PFSK-1 (cell line): ENCODE results near the gene AOPEP.

Source experiments
- FOXP2 ChIP-seq: optimal IDR thresholded peaks from 2 replicates; pipeline ENCODE3; 2011; ENCODE audit warnings: borderline replicate concordance, control low read depth, inconsistent platforms; ENCODE audit not compliant: insufficient read depth; ENCODE audit errors: extremely low read length, extremely low read depth
- POLR2AphosphoS5 ChIP-seq: IDR thresholded peaks from 2 replicates; pipeline ENCODE4 v1.6.1; 2012; ENCODE audit warnings: low read depth, mild to moderate bottlenecking, control low read depth, low read length, moderate library complexity
- REST ChIP-seq, 2 experiments: IDR thresholded peaks; 2 replicates each; pipeline versions ENCODE4 v1.6.1 to v1.8.0; 2011 to 2012; ENCODE audit warnings: low read depth in 2 of 2, low read length in 2 of 2, control low read depth in 1 of 2, inconsistent platforms in 1 of 2, mild to moderate bottlenecking in 1 of 2, moderate library complexity in 1 of 2; ENCODE audit not compliant: insufficient read depth in 1 of 2
- SIN3A ChIP-seq: IDR thresholded peaks from 2 replicates; pipeline ENCODE4 v1.6.1; 2012; ENCODE audit warnings: mild to moderate bottlenecking, low read length, moderate library complexity, borderline replicate concordance; ENCODE audit not compliant: insufficient read depth
- TAF1 ChIP-seq: IDR thresholded peaks from 2 replicates; pipeline ENCODE4 v1.6.1; 2012; ENCODE audit warnings: low read length, control low read depth, borderline replicate concordance; ENCODE audit not compliant: insufficient read depth

The AOPEP gene

GRCh38 chr9:94713436-94714215, 12.9 kb upstream of the AOPEP start:
- TF ChIP-seq FOXP2, result no peak
- TF ChIP-seq TAF1, result no peak
- TF ChIP-seq SIN3A, result no peak
- no peak for TF ChIP-seq REST (IDR thresholded peaks at IDR 0.05; ENCODE audit: insufficient read depth in 1 of 2, low read depth in 2 of 2, low read length in 2 of 2)
- no peak for TF ChIP-seq POLR2AphosphoS5

DNA sequence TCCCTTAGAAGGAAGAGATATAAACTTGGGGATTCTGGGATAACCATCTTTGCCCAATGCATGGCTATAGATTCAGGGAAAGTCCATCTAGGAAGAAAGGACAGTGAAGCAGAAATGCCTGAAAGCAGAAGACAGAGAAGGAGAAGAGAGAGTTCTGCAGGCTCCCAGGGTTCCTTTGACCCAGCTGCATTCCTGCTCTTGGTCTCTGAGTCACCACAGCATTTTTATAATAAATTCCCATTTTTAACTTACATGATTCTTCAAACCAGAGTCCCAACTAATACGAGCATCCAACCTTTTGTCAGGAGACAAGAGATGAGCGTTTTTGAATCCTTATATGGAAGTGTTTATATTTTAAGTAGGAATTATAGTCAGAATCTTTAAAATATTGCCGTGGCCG, 12.0 kb upstream of the AOPEP start:
- no peak for TF ChIP-seq POLR2AphosphoS5
- no peak for TF ChIP-seq TAF1
- TF ChIP-seq SIN3A, result no peak
- no peak for TF ChIP-seq REST (IDR thresholded peaks at IDR 0.05; ENCODE audit: insufficient read depth in 1 of 2, low read depth in 2 of 2, low read length in 2 of 2)
- TF ChIP-seq FOXP2, result no peak

DNA sequence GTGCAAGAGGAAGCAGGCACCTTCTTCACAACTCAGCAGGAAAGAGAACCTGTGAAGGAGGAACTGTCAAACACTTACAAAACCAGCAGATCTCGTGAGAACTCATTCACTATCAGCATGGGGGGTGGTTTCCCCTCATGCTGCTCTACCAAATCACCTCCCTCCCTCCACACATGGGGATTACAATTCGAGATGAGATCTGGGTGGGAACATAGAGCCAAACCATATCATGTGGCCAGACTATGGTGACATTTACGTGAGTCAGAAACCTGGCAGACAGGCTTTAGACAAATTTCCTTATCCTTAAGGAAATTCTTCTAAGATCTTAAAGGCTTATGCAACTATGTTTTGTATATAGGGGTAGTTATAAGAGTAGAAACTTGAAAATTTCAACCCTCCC, 8.7 kb upstream of the AOPEP start:
- TF ChIP-seq SIN3A (no peak), POLR2AphosphoS5 (no peak), FOXP2 (no peak), TAF1 (no peak), REST (IDR thresholded peaks at IDR 0.05; ENCODE audit: insufficient read depth in 1 of 2, low read depth in 2 of 2, low read length in 2 of 2) (no peak)

DNA sequence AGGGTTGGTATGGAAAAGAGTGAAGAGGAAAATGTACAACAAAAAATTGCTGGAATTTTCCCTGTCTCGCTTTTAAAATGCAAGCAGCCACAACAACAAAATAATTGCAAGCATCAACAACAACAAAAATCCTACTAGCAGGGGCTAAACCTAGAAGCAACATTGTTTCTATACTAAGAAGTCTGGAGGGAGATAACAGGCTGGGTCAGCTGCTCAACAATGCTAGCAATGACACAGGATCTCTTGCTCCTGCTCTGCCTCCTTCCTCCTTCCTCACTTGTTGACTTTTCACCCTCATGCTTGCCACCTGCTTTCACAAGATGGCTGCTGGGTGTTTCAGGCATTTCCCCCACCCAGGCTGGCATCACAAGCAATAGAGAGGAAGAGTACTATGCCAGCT, 7.6 kb upstream of the AOPEP start:
- no peak for TF ChIP-seq TAF1
- TF ChIP-seq POLR2AphosphoS5, result no peak
- no peak for TF ChIP-seq FOXP2
- TF ChIP-seq SIN3A, result no peak
- no peak for TF ChIP-seq REST (IDR thresholded peaks at IDR 0.05; ENCODE audit: insufficient read depth in 1 of 2, low read depth in 2 of 2, low read length in 2 of 2)

DNA sequence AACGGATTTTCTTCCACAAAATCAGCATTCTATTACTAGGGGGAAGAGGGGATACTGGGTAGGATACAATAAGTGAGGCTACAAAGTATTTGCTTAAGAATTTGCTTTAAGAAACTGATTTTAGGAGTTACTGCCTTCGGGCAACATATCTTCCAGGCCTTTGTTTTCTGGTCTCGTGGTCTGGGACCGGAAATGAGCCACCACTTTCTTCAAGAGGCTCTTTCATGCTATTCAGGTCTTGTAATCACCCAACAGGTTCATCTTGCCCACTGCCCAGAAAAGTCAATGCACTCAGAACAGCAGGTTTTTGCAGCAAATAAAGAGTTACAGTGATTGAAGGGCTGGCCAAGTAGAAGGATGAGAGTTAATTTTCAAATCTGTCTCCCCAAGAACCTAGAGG, 6.6 kb upstream of the AOPEP start:
- TF ChIP-seq TAF1 (no peak), REST (IDR thresholded peaks at IDR 0.05; ENCODE audit: insufficient read depth in 1 of 2, low read depth in 2 of 2, low read length in 2 of 2) (no peak), FOXP2 (no peak), POLR2AphosphoS5 (no peak), SIN3A (no peak)
